SHP77 treated with DMSO at 0.1 percent for 48 hours (cell line): ENCODE data around the gene CRACR2A.

Experiments used
- DNase-seq: peaks from one replicate; lab custom pipeline; 2025; lab: John Stamatoyannopoulos, UW

The CRACR2A gene

DNA sequence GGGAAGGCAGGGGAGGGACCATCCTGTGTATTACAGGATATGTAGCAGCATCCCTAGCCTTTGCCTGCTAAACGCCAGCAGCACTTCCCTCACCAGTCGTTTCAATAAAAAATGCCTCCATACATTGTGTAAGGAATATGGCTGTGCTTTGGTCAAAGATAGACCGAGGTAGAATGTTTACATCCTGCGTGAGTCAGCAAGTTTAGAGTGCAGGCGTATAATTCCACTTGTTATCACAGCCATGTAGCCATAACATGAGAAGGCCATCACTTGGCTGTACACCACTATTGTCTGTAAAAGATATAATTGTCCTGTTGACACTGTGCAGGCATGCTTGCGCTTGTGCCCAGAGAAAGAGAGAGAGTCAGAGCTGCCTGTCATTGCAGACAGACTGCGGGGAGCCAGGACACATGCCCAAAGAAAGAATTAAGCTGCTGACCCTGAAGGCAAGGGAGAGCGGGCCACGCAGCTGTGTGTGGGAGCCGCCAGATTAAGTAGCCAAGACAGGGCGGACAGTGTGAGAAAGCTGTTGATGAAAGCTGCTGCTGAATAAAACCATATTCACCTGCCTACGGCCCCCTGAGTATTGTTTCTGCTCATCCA lies 68.4 kb downstream of the CRACR2A start:
- DNase-seq: no peak

DNA sequence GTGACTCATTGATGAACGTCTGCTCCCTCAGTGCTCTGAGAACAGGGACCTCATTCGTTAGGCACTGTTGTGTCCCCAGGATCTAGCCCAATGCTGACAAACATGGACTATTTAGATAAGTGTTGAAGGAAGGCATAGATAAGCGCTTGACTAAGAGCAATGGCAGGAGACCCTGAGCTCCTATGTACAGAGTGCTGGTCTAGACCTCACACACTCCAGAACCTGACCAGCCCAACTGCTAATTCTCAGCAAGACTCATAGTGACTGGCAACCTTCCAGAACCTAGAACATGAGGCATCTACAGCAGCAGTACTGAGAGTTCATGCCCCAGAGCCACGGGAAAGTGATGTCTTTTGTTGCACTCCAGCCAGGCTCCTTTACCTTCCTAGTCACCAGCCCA lies 69.2 kb downstream of the CRACR2A start:
- DNase-seq: no peak

DNA sequence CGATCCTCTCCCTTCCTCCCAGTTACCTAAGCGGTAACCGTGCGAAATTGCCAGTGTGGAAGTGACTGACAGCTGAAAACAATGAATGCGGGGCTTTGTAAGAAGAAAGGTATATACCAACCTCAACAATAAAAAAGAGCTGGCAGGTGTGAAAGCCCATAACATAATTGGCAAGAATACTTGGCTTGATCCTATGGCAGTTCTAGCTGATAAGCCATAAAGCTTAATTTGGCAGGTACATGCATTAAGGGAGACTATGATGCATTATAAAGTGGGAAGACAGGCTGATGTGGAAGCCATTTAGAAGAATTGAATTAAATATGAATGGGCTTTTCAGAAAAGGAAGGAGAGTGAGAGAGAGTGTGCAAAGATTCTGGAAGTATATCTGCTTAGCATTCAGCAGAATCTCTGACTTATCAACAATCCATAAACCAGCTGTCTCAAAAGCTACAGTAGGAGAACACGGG lies 71.3 kb downstream of the CRACR2A start:
- DNase-seq: no peak

GRCh38 chr12:3680919-3681594 lies 71.9 kb downstream of the CRACR2A start:
- DNase-seq: peak; percentile 10

DNA sequence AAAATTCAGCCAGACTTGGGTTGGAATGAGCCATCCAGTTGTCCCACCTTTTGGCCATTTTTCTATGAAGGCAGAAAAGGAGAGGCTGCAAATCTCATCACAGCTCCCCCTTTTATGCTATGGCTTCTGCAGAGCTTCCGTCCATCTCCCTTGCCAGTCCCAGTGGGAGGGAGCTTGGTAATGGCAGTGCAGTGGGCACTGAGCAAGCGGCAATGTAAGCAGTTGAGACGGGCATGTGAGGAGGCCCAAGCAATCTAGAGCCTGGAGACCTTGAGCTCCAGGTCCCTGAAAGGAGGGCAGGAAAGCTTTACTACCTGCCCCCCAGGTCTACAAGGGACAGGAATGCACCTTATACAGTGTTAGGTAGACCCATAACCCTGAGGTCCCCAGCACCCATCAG lies 73.1 kb downstream of the CRACR2A start:
- DNase-seq: no peak

DNA sequence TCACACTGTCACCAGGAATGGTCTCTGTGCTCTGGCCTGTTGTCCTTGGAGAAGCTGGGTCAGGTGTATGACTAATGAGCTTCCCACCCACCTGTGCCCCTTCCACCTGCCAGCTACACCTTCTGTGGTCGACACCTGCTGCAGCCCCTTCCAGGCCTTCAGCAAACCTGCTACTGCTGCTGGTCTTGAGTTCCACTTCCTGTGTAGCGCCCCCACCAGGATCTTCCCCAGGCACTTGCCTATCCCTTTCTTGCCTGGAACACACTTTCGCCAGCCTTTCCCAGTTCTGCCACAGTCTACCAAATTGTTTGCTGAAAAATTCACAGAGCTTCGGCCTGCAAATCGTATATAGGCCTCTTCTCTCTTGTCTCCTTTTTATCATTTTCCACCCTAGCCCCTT lies 75.3 kb downstream of the CRACR2A start:
- no peak for DNase-seq

GRCh38 chr12:3673981-3674708 lies 78.8 kb downstream of the CRACR2A start:
- DNase-seq: no peak

DNA sequence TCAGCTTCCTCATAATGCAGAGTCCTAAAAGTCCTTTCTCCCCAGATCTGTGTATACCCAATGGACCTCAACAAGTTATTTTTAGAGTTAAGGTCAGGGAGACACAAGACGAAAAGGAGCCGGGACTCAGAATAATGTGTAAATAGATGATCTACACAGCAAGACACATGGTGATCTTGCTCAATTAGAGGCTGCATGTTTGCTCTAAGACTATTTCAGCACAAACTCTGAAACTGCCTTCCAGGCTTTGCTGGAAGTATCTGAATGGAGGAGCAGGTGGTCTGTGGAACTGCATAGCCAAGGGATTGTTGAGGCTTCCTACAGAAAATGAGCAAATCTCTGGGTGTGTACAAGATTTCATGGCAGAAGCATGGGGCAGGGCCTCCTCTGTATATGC lies 80.8 kb downstream of the CRACR2A start:
- DNase-seq: no peak

GRCh38 chr12:3671330-3672112 lies 81.4 kb downstream of the CRACR2A start:
- DNase-seq: no peak

DNA sequence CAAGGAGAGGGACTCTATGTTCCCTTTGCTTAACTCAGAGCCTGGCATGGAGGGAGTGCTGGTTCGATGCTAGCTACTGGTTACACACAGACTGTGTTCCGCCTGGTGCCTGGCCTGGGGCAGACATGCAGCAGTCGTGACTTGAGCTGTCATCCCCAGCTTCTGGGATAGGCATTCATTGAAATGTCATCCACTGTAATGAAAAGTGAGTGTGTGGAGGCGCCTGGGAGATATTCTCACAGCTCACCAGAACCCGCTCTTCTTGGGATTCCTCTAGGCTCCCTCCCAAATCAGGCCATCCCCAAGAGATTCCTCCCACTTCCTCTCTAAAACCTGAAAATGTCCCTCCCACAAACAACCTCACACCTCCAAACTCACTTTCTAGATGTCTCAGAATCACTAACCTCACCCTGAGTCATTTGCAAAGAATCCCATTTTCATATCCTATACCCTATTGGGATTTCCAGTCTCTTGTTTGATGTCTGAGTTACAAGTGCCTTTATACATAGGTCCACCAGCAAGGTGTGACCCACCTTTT lies 82.8 kb downstream of the CRACR2A start:
- no peak for DNase-seq

- DNase-seq: no peak
Observed at GRCh38 chr12:3669594-3669993, 83.3 kb downstream of the CRACR2A start.

- no peak for DNase-seq
Observed at GRCh38 chr12:3668479-3669165, 84.3 kb downstream of the CRACR2A start.

DNA sequence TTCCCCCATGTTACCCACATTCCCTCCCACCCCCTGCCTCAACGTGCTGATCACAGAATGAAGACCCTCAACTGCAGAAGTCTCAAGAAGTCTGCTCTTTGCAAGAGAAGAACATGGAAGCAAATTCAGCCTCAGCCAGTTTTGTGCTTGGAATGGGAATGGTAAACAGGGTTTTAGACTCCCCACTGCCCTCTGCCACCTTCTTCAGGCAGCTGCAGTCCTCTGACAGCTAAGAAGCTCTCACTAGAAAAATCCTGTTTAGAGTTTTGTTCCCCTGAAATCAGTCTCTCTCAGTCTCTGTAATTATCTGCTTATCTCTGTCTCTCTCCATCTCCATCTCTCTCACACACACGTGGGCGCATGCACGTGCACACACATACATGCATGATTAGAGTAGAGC lies 85.4 kb downstream of the CRACR2A start:
- DNase-seq: no peak

DNA sequence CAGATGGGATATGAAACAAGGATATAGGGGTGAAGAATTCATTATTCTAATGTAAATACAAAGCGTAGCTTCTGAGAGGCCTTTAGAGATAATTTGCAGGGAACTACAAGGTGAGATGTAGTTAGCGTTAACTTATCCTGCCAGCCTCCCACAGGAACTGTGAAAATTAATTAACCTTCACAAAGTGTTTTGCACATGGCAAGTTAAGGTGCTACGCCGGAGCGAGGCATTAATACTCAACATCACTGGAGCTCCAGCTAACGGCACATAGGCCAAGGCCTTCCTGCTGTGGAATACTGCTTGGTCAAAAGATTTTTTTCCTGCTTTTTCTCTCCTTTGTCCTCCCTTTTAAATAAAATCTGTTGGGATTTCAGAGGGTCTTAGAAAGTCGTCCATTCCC lies 86.5 kb downstream of the CRACR2A start:
- DNase-seq: no peak

- no peak for DNase-seq
Observed at GRCh38 chr12:3662521-3662921, 90.4 kb downstream of the CRACR2A start.

DNA sequence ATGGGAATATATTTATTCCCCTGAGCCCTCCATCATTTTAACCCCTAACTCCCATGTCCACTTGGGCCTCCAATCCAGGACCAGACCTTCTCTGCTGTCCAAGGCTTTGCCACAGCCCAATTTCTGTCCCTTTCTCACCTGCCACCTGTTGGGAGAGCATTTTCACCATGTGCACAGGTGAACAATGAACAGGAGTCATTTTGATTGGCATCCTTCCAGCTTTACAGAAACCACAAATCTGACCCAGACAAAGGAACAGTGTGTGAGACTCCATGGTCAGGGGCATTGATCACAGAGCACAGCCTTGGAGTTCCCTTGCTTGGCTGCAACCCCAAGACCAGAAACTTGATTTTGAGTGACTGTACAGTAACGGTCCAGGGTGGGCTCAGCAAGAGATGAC lies 91.9 kb downstream of the CRACR2A start:
- DNase-seq: no peak

DNA sequence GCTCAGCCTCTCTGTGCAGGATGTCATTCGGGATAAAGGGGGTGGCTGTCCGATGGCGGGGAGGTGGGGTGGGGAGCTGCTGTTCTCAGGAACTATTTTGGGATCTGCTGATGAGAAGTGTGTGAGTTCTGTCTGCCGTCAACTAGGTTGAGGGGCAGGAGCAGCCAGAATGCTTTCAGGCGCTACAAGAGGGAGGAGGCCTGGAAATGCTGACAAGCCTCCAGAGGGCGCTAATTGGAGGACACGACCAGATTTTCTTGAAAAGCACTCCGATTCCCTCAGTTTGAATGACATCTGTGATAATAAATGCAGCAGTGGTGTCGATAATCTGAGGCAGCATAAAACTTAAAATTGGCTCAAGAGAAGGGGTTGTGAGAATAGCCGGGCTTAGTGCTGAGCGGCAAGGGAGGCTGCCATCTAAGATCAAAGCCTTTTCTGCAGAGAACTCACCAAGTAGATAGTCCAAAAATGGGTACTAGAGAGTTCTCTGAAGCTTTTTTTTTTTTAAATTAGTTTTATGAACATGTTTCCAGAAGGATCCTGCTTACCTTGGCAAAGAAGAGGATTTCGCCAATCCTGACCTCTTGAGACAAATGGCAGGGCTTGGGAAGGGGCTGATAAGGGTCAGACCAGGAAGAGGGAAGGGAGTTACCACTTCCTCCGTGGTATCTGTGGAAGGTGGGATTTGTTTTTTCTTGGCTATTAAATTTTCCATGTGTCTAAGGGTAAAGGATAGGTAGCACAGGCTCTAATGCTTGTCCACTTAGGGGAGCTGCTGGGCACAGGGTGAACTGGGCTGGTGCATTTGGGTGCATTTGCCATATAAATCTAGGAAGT lies 94.4 kb downstream of the CRACR2A start:
- no peak for DNase-seq

DNA sequence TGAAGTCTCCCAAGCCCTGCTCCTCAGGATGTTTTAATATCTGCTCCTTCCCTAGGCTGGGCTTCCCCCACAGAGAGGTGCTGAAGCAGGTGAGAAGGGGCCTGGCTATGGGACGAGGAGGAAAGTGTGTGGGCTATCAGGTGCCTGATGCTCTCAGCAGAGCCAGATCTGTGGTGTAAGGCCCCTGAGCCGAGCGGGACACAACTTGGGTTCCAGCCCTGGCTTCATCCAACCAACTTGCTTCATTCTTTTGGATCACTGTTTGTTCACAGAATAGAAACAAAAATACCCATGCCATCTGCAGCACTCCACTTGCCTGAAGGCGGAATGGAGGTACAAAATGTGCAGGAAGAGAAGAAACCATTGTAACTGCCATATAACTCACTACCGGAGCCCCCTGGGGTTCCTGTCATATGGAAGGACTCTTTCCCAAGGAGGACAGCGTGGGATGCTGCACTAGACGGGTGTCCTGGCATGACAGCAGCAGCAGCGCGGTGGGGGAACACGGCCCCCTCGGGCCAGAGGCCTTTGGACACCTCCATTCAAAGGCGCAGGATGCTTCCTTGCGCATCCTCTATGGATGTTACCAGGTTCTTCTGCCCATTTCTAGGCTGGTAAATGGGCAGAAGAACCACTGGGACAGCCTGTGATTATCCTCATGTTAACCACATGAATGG lies 95.8 kb downstream of the CRACR2A start:
- no peak for DNase-seq

DNA sequence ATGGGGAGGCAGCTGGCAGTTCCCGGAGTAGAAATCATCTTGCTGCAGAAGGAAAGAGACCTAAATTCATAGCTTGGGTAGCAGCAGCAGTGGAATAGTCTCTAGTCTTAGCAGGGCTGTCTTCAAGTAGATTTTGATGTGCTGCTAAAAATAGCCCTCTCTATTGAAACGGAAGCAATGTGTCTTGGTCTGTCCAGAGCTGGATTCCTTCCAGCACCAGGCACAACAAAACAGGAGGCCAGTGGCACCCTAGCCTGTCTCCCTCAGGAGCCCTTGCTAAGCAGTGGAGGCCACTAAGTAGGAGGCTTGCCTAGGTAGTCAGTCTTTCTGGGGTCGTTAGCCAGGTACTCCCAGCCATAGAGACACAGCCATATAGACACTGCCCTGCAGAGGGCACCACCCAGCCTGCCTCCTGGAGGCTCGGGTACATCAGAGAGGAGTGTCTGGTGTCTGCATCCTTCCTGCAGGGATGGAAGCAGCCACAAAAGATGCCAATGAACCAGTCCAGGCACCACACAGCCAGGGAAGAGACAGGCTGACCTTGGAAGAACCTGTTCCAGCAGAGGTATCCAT lies 97.5 kb downstream of the CRACR2A start:
- DNase-seq: no peak
